NB4 (cell line): ENCODE data around the gene CNTN5.

Experiments
- CTCF ChIP-seq: IDR thresholded peaks from one replicate; pipeline ENCODE4 v1.5.1; 2012; ENCODE audit warnings: low read depth, low read length
- MYC ChIP-seq: IDR thresholded peaks from 2 replicates; pipeline ENCODE4 v1.6.1; 2011; ENCODE audit warnings: low read depth, low read length

GRCh38 chr11:100203789-100204188 is 1183.0 kb downstream of the CNTN5 start:
- TF ChIP-seq CTCF = no peak
- no peak for TF ChIP-seq MYC
